Measurements from ENCODE around the gene RAB15. TPM values are rescaled to one million over a fixed set of nuclear protein-coding genes. Genes with fewer than 3 reads are reported as not detected.

Gene RAB15
- total and polyA plus RNA-seq, 2 of the 8 experiments (the other 6 are each of a cell fraction or from before 2014, with no cell fraction given): 38.8 to 58.1 TPM

- no peaks in the 10 kb centered on the region for H3K23me2 ChIP-seq (ENCODE audit: low read depth, low read length)
- no peaks in the 10 kb centered on the region for H4K20me1 ChIP-seq (replicated peaks in 1 of 2; ENCODE audit: control insufficient read depth in 1 of 2, insufficient read depth in 2 of 2, low read length in 2 of 2)
- CTCF ChIA-PET (ENCODE audit: partially characterized antibody): interaction anchor here (0.7 to 3.4 kb wide), 2 partner anchors 11 to 34 kb away, joined by 4 to 16 read pairs; no protein-coding TSS in a partner anchor
Observed at GRCh38 chr14:64945431-64946178, 26.5 kb downstream of the RAB15 start.

More at GRCh38 chr14:64945431-64946178, 26.5 kb downstream of the RAB15 start:
- Histone ChIP-seq H4K91ac (replicated peaks; ENCODE audit: insufficient read length, low read length) (no peak overlapping the region), H3K36me3 (ENCODE audit: control insufficient read depth in 2 of 4, insufficient read depth in 4 of 4, low read length in 3 of 4) (peaks cover 0 to 32% (median 6%) of the 10 kb centered on the region in 4 experiments; a peak in 4 of 8 replicates), H3K18ac (ENCODE audit: extremely low read depth, low read length) (no peak overlapping the region), H3K4ac (replicated peaks; ENCODE audit: insufficient read length, low read depth, low read length) (no peak overlapping the region), H2BK15ac (ENCODE audit: low read length) (no peak overlapping the region), H3K79me2 (ENCODE audit: control insufficient read depth in 1 of 2, insufficient read depth in 2 of 2, low read length in 2 of 2) (no peaks in the 10 kb centered on the region), H4K8ac (ENCODE audit: extremely low read depth, insufficient read depth, low read length) (no peak overlapping the region), H2BK20ac (ENCODE audit: low read length) (no peak overlapping the region), H3K4me2 (ENCODE audit: insufficient read depth in 1 of 2, low read depth in 2 of 2, low read length in 2 of 2) (no peak overlapping the region), H3K56ac (replicated peaks; ENCODE audit: insufficient read length, low read depth, low read length) (no peak overlapping the region), H3K14ac (ENCODE audit: insufficient read length) (no peak overlapping the region), H3K27ac (ENCODE audit: low read depth, low read length) (no peak overlapping the region), H2BK5ac (ENCODE audit: low read depth, low read length) (no peak overlapping the region), H3K4me1 (replicated peaks in 1 of 4; ENCODE audit: control insufficient read depth in 3 of 4, insufficient read depth in 4 of 4, low read length in 3 of 4) (peaks cover 0 to 8% (median 2%) of the 10 kb centered on the region in 4 experiments; a peak in 4 of 7 replicates), H3K4me3 (ENCODE audit: extremely low read depth in 1 of 4, insufficient read depth in 2 of 4, low read depth in 3 of 4, low read length in 4 of 4) (no peak overlapping the region), H3K9me3 (ENCODE audit: insufficient read depth in 2 of 2, low read depth in 1 of 2, low read length in 1 of 2) (no peaks in the 10 kb centered on the region), H3K9ac (replicated peaks in 1 of 4; ENCODE audit: extremely low read depth in 1 of 4, low read depth in 3 of 4, low read length in 3 of 4) (no peak overlapping the region), H4K5ac (ENCODE audit: insufficient read length, low read depth, low read length) (no peak overlapping the region), H3K79me1 (ENCODE audit: low read depth, low read length) (no peaks in the 10 kb centered on the region), H2BK12ac (ENCODE audit: low read depth, low read length) (no peak overlapping the region), H3K27me3 (replicated peaks in 1 of 4; ENCODE audit: control insufficient read depth in 3 of 4, extremely low read depth in 1 of 4, insufficient read depth in 3 of 4, low read length in 3 of 4) (no peaks in the 10 kb centered on the region), H2AK5ac (ENCODE audit: low read depth, low read length) (no peak overlapping the region), H2AFZ (ENCODE audit: low read length) (no peak overlapping the region), H3K23ac (ENCODE audit: insufficient read length) (no peak overlapping the region), H2BK120ac (replicated peaks; ENCODE audit: low read depth, low read length) (no peak overlapping the region)
- FAIRE-seq (no peak), DNase-seq (ENCODE audit: low read depth in 1 of 2, low spot score in 2 of 2) (no peak)
- POLR2A ChIA-PET (ENCODE audit: partially characterized antibody): interaction anchor here (0.9 to 1.1 kb wide), 4 partner anchors 12 to 69 kb away, joined by 3 read pairs; no protein-coding TSS in a partner anchor
- WGBS, 2 experiments (ENCODE audit: extremely low coverage in 1 of 2, insufficient coverage in 1 of 2, insufficient read length in 1 of 2, insufficient replicate concordance in 2 of 2, low coverage in 1 of 2, low lambda C conversion rate in 2 of 2, missing lambda C conversion rate in 1 of 2): 90% methylated on average over 12 of the region's 12 CpGs; no CpG with 5 or more reads in 1 of the 2 experiments
- no peak for TF ChIP-seq SP1 (IDR thresholded peaks at IDR 0.05; ENCODE audit: low read depth, low read length)
- TF ChIP-seq MAFK (IDR thresholded peaks at IDR 0.05; ENCODE audit: low read depth, low read length): no peak
- TF ChIP-seq TBP (IDR thresholded peaks at IDR 0.05; ENCODE audit: low read depth, low read length): no peak

Data from H1 (cell line).